NCI-H146 (cell line): ENCODE data around the gene NSF.
A peak's percentile ranks its signal among the peaks of the same experiment; 100 is the strongest.
"Not testable (repeated sequence)": the region's sequence is repeated elsewhere in the genome, so short reads cannot be mapped to it uniquely, and the experiment has no call there.

Experiments used
- DNase-seq: peaks from one replicate; lab custom pipeline; 2025; lab: John Stamatoyannopoulos, UW

NSF gene

GRCh38 chr17:46756081-46756735 is 165.7 kb downstream of the NSF start:
- no peak for DNase-seq

GRCh38 chr17:46756861-46757260 is 166.4 kb downstream of the NSF start:
- DNase-seq = no peak

- DNase-seq = not testable (repeated sequence)
These were observed 167.1 kb downstream of the NSF start for GRCh38 chr17:46757588-46757987.

GRCh38 chr17:46758614-46759013 is 168.1 kb downstream of the NSF start:
- DNase-seq = no peak

- DNase-seq = no peak
These were observed 168.7 kb downstream of the NSF start for GRCh38 chr17:46759141-46759540.

- DNase-seq = no peak
These were observed 172.9 kb downstream of the NSF start for GRCh38 chr17:46763416-46763815.

- no peak for DNase-seq
These were observed 173.7 kb downstream of the NSF start for GRCh38 chr17:46764000-46764708.

- DNase-seq = no peak
These were observed 174.4 kb downstream of the NSF start for GRCh38 chr17:46764709-46765401.

- DNase-seq = no peak
These were observed 175.0 kb downstream of the NSF start for GRCh38 chr17:46765453-46765852.

GRCh38 chr17:46766493-46767491 is 176.3 kb downstream of the NSF start:
- DNase-seq = no peak

- no peak for DNase-seq
These were observed 178.0 kb downstream of the NSF start for GRCh38 chr17:46768540-46768870.

GRCh38 chr17:46768896-46769295 is 178.4 kb downstream of the NSF start:
- not testable (repeated sequence) for DNase-seq

- DNase-seq = no peak
These were observed 179.3 kb downstream of the NSF start for GRCh38 chr17:46769531-46770438.

GRCh38 chr17:46770439-46770817 is 180.0 kb downstream of the NSF start:
- DNase-seq = no peak

GRCh38 chr17:46770818-46771560 is 180.5 kb downstream of the NSF start:
- no peak for DNase-seq

GRCh38 chr17:46771561-46772474 is 181.3 kb downstream of the NSF start:
- DNase-seq = peak; percentile 27

GRCh38 chr17:46772475-46773220 is 182.2 kb downstream of the NSF start:
- peak; percentile 81 for DNase-seq

- peak; percentile 17 for DNase-seq
These were observed 182.7 kb downstream of the NSF start for GRCh38 chr17:46773221-46773605.
